Prostate gland (tissue), 2 donors: ENCODE results near the gene AANAT.

Experiments
- CTCF ChIP-seq, 4 experiments: fragments of 200-600 bp in 2 of 4; fragments of 450-650 bp in 2 of 4; sonication (generic) in 2 of 4; IDR thresholded peaks; 1 replicate in 3 of 4; 2 replicates in 1 of 4; pipeline ENCODE4 v1.5.1; 2016 to 2019; ENCODE audit warnings: antibody characterized with exemption in 4 of 4, mild to moderate bottlenecking in 2 of 4, moderate library complexity in 2 of 4
- POLR2A ChIP-seq: fragments of 450-650 bp; IDR thresholded peaks from one replicate; pipeline ENCODE4 v1.6.1; 2016; ENCODE audit warnings: antibody characterized with exemption, mild to moderate bottlenecking

- TF ChIP-seq POLR2A (no peak), CTCF (IDR thresholded peaks at IDR 0.05) (no peak)
Observed at GRCh38 chr17:76485569-76485968, 18.2 kb downstream of the AANAT start.
